Neuronal stem cell (in vitro differentiated cells): ENCODE results near the gene PIP4K2C.

Source experiments
- DNase-seq: peaks from one replicate; pipeline ENCODE4 v3.0.0-alpha.2; 2013; ENCODE audit warnings: low spot score
- H2AFZ ChIP-seq: one replicate; pipeline ENCODE4 v1.6.1; 2013; ENCODE audit warnings: mild to moderate bottlenecking, low read length, inconsistent platforms
- H2AK5ac ChIP-seq: 2 replicates; pipeline ENCODE4 v1.6.1; 2013; ENCODE audit warnings: low read depth, mild to moderate bottlenecking, inconsistent platforms, low read length, moderate library complexity, mixed read lengths
- H2BK120ac ChIP-seq: 2 replicates; pipeline ENCODE4 v1.6.1; 2013; ENCODE audit warnings: low read depth, mild to moderate bottlenecking, inconsistent platforms, low read length, moderate library complexity, mixed read lengths
- H2BK12ac ChIP-seq: one replicate; pipeline ENCODE4 v1.6.1; 2013; ENCODE audit warnings: low read length, inconsistent platforms
- H2BK15ac ChIP-seq: 2 replicates; pipeline ENCODE4 v1.6.1; 2013; ENCODE audit warnings: mild to moderate bottlenecking, low read length, inconsistent platforms, mixed read lengths
- H2BK5ac ChIP-seq: one replicate; pipeline ENCODE4 v1.6.1; 2013; ENCODE audit warnings: inconsistent platforms, mild to moderate bottlenecking, low read length, moderate library complexity
- H3K14ac ChIP-seq: one replicate; pipeline ENCODE4 v1.6.1; 2013; ENCODE audit warnings: low read length, inconsistent platforms
- H3K18ac ChIP-seq: 2 replicates; pipeline ENCODE4 v1.6.1; 2013; ENCODE audit warnings: low read length, inconsistent platforms
- H3K23ac ChIP-seq: 2 replicates; pipeline ENCODE4 v1.6.1; 2013; ENCODE audit warnings: low read depth, mild to moderate bottlenecking, mixed read lengths, low read length, inconsistent platforms; ENCODE audit not compliant: poor library complexity
- H3K27ac ChIP-seq: replicated peaks from 3 replicates; pipeline ENCODE4 v1.5.1; 2013; ENCODE audit warnings: low read length, inconsistent platforms
- H3K27me3 ChIP-seq, 3 experiments: 2 replicates each; pipeline ENCODE4 v1.6.1; 2013; ENCODE audit warnings: low read length in 3 of 3, mild to moderate bottlenecking in 2 of 3, inconsistent platforms in 1 of 3, low read depth in 1 of 3, mixed read lengths in 1 of 3, moderate library complexity in 1 of 3; ENCODE audit not compliant: control insufficient read depth in 3 of 3, insufficient read depth in 3 of 3
- H3K36me3 ChIP-seq, 2 donors: replicated peaks in 1 of 2; 2 replicates each; pipeline ENCODE4 v1.6.1; 2013; ENCODE audit warnings: low read length in 2 of 2; ENCODE audit not compliant: control insufficient read depth in 2 of 2, insufficient read depth in 2 of 2
- H3K4ac ChIP-seq: 2 replicates; pipeline ENCODE4 v1.6.1; 2013; ENCODE audit warnings: inconsistent platforms, mild to moderate bottlenecking, low read length, moderate library complexity
- H3K4me1 ChIP-seq, 2 donors: 1 replicate in 1 of 2; 2 replicates in 1 of 2; pipeline ENCODE4 v1.6.1; 2013; ENCODE audit warnings: low read length in 2 of 2, low read depth in 1 of 2; ENCODE audit not compliant: control insufficient read depth in 2 of 2, insufficient read depth in 1 of 2
- H3K4me2 ChIP-seq: one replicate; pipeline ENCODE4 v1.6.1; 2013; ENCODE audit warnings: mild to moderate bottlenecking, low read length, inconsistent platforms; ENCODE audit not compliant: insufficient read depth, poor library complexity, severe bottlenecking
- H3K4me3 ChIP-seq, 2 donors: 2 replicates each; pipeline ENCODE4 v1.5.1; 2013; ENCODE audit warnings: low read length in 2 of 2, mild to moderate bottlenecking in 2 of 2, inconsistent platforms in 1 of 2, moderate library complexity in 1 of 2
- H3K79me1 ChIP-seq: one replicate; pipeline ENCODE4 v1.6.1; 2013; ENCODE audit warnings: low read depth, mild to moderate bottlenecking, inconsistent platforms, low read length, moderate library complexity
- H3K9ac ChIP-seq: one replicate; pipeline ENCODE4 v1.6.1; 2013; ENCODE audit warnings: mild to moderate bottlenecking, low read depth, low read length, inconsistent platforms; ENCODE audit not compliant: poor library complexity
- H3K9me3 ChIP-seq, 2 donors: replicated peaks in 1 of 2; 2 replicates each; pipeline versions ENCODE3 to v1.6.1; 2013; ENCODE audit warnings: low read length in 2 of 2, mild to moderate bottlenecking in 2 of 2, inconsistent platforms in 1 of 2, low read depth in 1 of 2, mixed read lengths in 1 of 2, moderate library complexity in 1 of 2; ENCODE audit not compliant: control insufficient read depth in 2 of 2, insufficient read depth in 1 of 2
- H4K8ac ChIP-seq: one replicate; pipeline ENCODE4 v1.6.1; 2013; ENCODE audit warnings: low read depth, mild to moderate bottlenecking, inconsistent platforms, low read length, moderate library complexity
- H4K91ac ChIP-seq: one replicate; pipeline ENCODE4 v1.6.1; 2013; ENCODE audit warnings: low read length, low read depth, mild to moderate bottlenecking, inconsistent platforms; ENCODE audit not compliant: poor library complexity
- WGBS, 2 donors: extraction: QIAGEN DNeasy Blood & Tissue Kit; methylation state at CpG; one replicate each; pipeline ENCODE4 v1.1.7; 2013; ENCODE audit warnings: missing lambda C conversion rate in 2 of 2, mixed read lengths in 1 of 2; ENCODE audit not compliant: insufficient read length in 2 of 2, insufficient replicate concordance in 1 of 2; ENCODE audit errors: extremely low coverage in 2 of 2; 5-methylcytosine and 5-hydroxymethylcytosine counted together

PIP4K2C gene

GRCh38 chr12:57549203-57549908 is 41.6 kb upstream of the PIP4K2C start:
- Histone ChIP-seq H3K79me1 (peaks cover 5% of the 10 kb centered on the region), H3K23ac (peak overlapping the region; percentile 29), H3K9me3 (no peaks in the 10 kb centered on the region), H2BK12ac (no peak overlapping the region), H4K8ac (no peak overlapping the region), H3K4ac (no peak overlapping the region), H3K27ac (no peak overlapping the region), H3K4me3 (peak overlapping the region; percentile 60 to 85), H3K14ac (no peak overlapping the region), H2AK5ac (peak overlapping the region; percentile 31), H3K4me2 (peak overlapping the region; percentile 81), H3K4me1 (peaks cover 34 to 39% of the 10 kb centered on the region in 2 donors), H3K27me3 (peaks cover 0 to 33% (median 11%) of the 10 kb centered on the region in 3 experiments), H2AFZ (peak overlapping the region; percentile 89), H4K91ac (no peak overlapping the region), H3K36me3 (peaks cover 4 to 14% of the 10 kb centered on the region in 2 donors), H3K9ac (no peak overlapping the region), H2BK15ac (no peak overlapping the region), H3K18ac (peak overlapping the region; percentile 58), H2BK5ac (no peak overlapping the region), H2BK120ac (no peak overlapping the region)
- no peak for DNase-seq
- no CpG with 5 or more reads among the region's 13 CpGs for WGBS, 2 donors

GRCh38 chr12:57549909-57550640 is 40.9 kb upstream of the PIP4K2C start, which contains the start of gene KIF5A:
Gene KIF5A (plus strand): TSS chr12:57550044. CDS start chr12:57550272, 228 bp downstream.
- H2BK120ac ChIP-seq = no peak within 1 kb of the TSS
- peak within 1 kb of the TSS; percentile 31 for H2AK5ac ChIP-seq
- H4K91ac ChIP-seq = no peak within 1 kb of the TSS
- H3K4me2 ChIP-seq = peak within 1 kb of the TSS; percentile 81
- H2BK5ac ChIP-seq = no peak within 1 kb of the TSS
- no peak within 1 kb of the TSS for H3K27ac ChIP-seq
- H3K9ac ChIP-seq = peak within 1 kb of the TSS; percentile 82
- H3K18ac ChIP-seq = peak within 1 kb of the TSS; percentile 90
- no peaks in the 10 kb centered on the region for H3K9me3 ChIP-seq
- H3K79me1 ChIP-seq = peaks cover 5% of the 10 kb centered on the region
- H3K23ac ChIP-seq = peak within 1 kb of the TSS; percentile 29
- no peak within 1 kb of the TSS for H4K8ac ChIP-seq
- H2AFZ ChIP-seq = peak within 1 kb of the TSS; percentile 89
- H2BK15ac ChIP-seq = peak within 1 kb of the TSS; percentile 74
- H3K4me1 ChIP-seq = peaks cover 34 to 39% of the 10 kb centered on the region in 2 donors
- H3K27me3 ChIP-seq = peaks cover 0 to 33% (median 11%) of the 10 kb centered on the region in 3 experiments
- H3K36me3 ChIP-seq = peaks cover 4 to 9% of the 10 kb centered on the region in 2 donors
- H3K4me3 ChIP-seq = peak within 1 kb of the TSS; percentile 60 to 85
- H3K4ac ChIP-seq = no peak within 1 kb of the TSS
- peak; percentile 53 for DNase-seq
- no CpG with 5 or more reads among the region's 52 CpGs for WGBS, 2 donors
- H2BK12ac ChIP-seq = no peak within 1 kb of the TSS
- H3K14ac ChIP-seq = peak within 1 kb of the TSS; percentile 50

GRCh38 chr12:57550641-57551549 is 40.1 kb upstream of the PIP4K2C start:
- Histone ChIP-seq H3K4me3 (peak overlapping the region; percentile 60 to 85), H3K4me1 (peaks cover 31 to 36% of the 10 kb centered on the region in 2 donors), H2AFZ (peak overlapping the region; percentile 89), H3K27me3 (peaks cover 0 to 33% (median 11%) of the 10 kb centered on the region in 3 experiments), H3K4ac (no peak overlapping the region), H3K14ac (no peak overlapping the region), H3K9ac (no peak overlapping the region), H3K9me3 (no peaks in the 10 kb centered on the region), H2BK5ac (no peak overlapping the region), H2BK15ac (no peak overlapping the region), H4K91ac (no peak overlapping the region), H3K79me1 (peaks cover 5% of the 10 kb centered on the region), H3K4me2 (peak overlapping the region; percentile 81), H3K27ac (no peak overlapping the region), H2BK12ac (no peak overlapping the region), H3K23ac (no peak overlapping the region), H4K8ac (no peak overlapping the region), H3K36me3 (peaks cover under 1 to 1% of the 10 kb centered on the region in 2 donors), H2BK120ac (no peak overlapping the region), H2AK5ac (no peak overlapping the region), H3K18ac (no peak overlapping the region)
- no CpG with 5 or more reads among the region's 7 CpGs for WGBS, 2 donors
- no peak for DNase-seq
